WTC11 (cell line): ENCODE results near the gene ABLIM3.

Experiments used
- CREB1 ChIP-seq: sonication (generic); formaldehyde crosslinking; IDR thresholded peaks from 2 replicates; pipeline ENCODE4 v1.8.0; 2023; ENCODE audit warnings: mild to moderate bottlenecking, missing genetic modification reagents
- ZSCAN18 ChIP-seq: fragments of 250-450 bp; sonication (Bioruptor Pico); IDR thresholded peaks from 2 replicates; pipeline ENCODE4 v2.1.2; 2022; ENCODE audit warnings: mild to moderate bottlenecking, moderate library complexity

- TF ChIP-seq CREB1 (no peak), ZSCAN18 (no peak)
Measured at GRCh38 chr5:149298842-149299404, 157.6 kb downstream of the ABLIM3 start.
